NCI-H1930 (cell line): Measurements from ENCODE around the gene SOX6.

Experiments
- DNase-seq, 2 experiments: peaks; one replicate each; lab custom pipeline; 2025; lab: John Stamatoyannopoulos, UW

Gene SOX6

GRCh38 chr11:15957234-15957633 is 399.1 kb downstream of the SOX6 start:
- DNase-seq: no peak

- DNase-seq: no peak
Observed at GRCh38 chr11:15956302-15956701, 400.0 kb downstream of the SOX6 start.

GRCh38 chr11:15955595-15955994 is 400.8 kb downstream of the SOX6 start:
- DNase-seq: no peak

- DNase-seq: no peak
Observed at GRCh38 chr11:15947681-15948648, 408.4 kb downstream of the SOX6 start.

GRCh38 chr11:15945726-15946125 is 410.6 kb downstream of the SOX6 start:
- DNase-seq: no peak

- no peak for DNase-seq
Observed at GRCh38 chr11:15944460-15944859, 411.9 kb downstream of the SOX6 start.

GRCh38 chr11:15943418-15944197 is 412.7 kb downstream of the SOX6 start:
- no peak for DNase-seq

- DNase-seq: no peak
Observed at GRCh38 chr11:15942936-15943335, 413.4 kb downstream of the SOX6 start.

- DNase-seq: no peak
Observed at GRCh38 chr11:15942126-15942525, 414.2 kb downstream of the SOX6 start.

GRCh38 chr11:15941206-15941770 is 415.1 kb downstream of the SOX6 start:
- no peak for DNase-seq

- DNase-seq: no peak
Observed at GRCh38 chr11:15940462-15941205, 415.7 kb downstream of the SOX6 start.

- no peak for DNase-seq
Observed at GRCh38 chr11:15938983-15939382, 417.4 kb downstream of the SOX6 start.

- no peak for DNase-seq
Observed at GRCh38 chr11:15938121-15938611, 418.2 kb downstream of the SOX6 start.

GRCh38 chr11:15937601-15938120 is 418.7 kb downstream of the SOX6 start:
- DNase-seq: no peak

- no peak for DNase-seq
Observed at GRCh38 chr11:15936011-15936410, 420.3 kb downstream of the SOX6 start.

GRCh38 chr11:15935373-15935772 is 421.0 kb downstream of the SOX6 start:
- DNase-seq: no peak

- DNase-seq: no peak
Observed at GRCh38 chr11:15933886-15934625, 422.3 kb downstream of the SOX6 start.

GRCh38 chr11:15932417-15932816 is 423.9 kb downstream of the SOX6 start:
- no peak for DNase-seq

- no peak for DNase-seq
Observed at GRCh38 chr11:15931497-15931896, 424.8 kb downstream of the SOX6 start.

GRCh38 chr11:15930442-15931025 is 425.8 kb downstream of the SOX6 start:
- DNase-seq: no peak
